MCF 10A (cell line): ENCODE measurements around the gene FBLN1. TPM values are rescaled to one million over a fixed set of nuclear protein-coding genes. Genes with fewer than 3 reads are reported as not detected.
"Not testable (repeated sequence)": the region's sequence is repeated elsewhere in the genome, so short reads cannot be mapped to it uniquely, and the experiment has no call there.

ENCODE experiments used
- BruUV-seq: library from RNA; stranded (reverse); fragments of 400-500 nt; replicated peaks from 2 replicates; lab custom pipeline; 2021; lab: Mats Ljungman, UMichigan
- CTCF ChIA-PET: fragments of 300-600 bp; sonication (Branson Sonifier 250); formaldehyde crosslinking; extraction: SDS; loops from one replicate; lab custom pipeline; 2021; ENCODE audit warnings: antibody characterized with exemption, inconsistent platforms; lab: Yijun Ruan, JAX
- POLR2A ChIA-PET: fragments of 300-600, 350-650 bp; sonication (Branson Sonifier 250); formaldehyde crosslinking; extraction: SDS; loops from one replicate; lab custom pipeline; 2020; ENCODE audit warnings: antibody characterized with exemption, inconsistent platforms; lab: Yijun Ruan, JAX
- DNase-seq: peaks from one replicate; pipeline ENCODE4 v3.0.0-alpha.2; 2018; ENCODE audit not compliant: unreplicated experiment
- H3K27ac Mint-ChIP-seq: one replicate; pipeline ENCODE4 v1.8.0; 2022; ENCODE audit warnings: mild to moderate bottlenecking, low read depth, mixed read lengths; ENCODE audit not compliant: unreplicated experiment
- H3K27me3 Mint-ChIP-seq: one replicate; pipeline ENCODE4 v1.8.0; 2022; ENCODE audit warnings: mixed read lengths; ENCODE audit not compliant: insufficient read depth, unreplicated experiment
- H3K36me3 Mint-ChIP-seq: one replicate; pipeline ENCODE4 v1.8.0; 2022; ENCODE audit warnings: mild to moderate bottlenecking, moderate library complexity, mixed read lengths; ENCODE audit not compliant: insufficient read depth, unreplicated experiment
- H3K4me1 Mint-ChIP-seq: one replicate; pipeline ENCODE4 v1.8.0; 2022; ENCODE audit warnings: mixed read lengths; ENCODE audit not compliant: insufficient read depth, unreplicated experiment
- H3K4me3 Mint-ChIP-seq: one replicate; pipeline ENCODE4 v1.8.0; 2022; ENCODE audit warnings: mild to moderate bottlenecking, moderate library complexity, mixed read lengths; ENCODE audit not compliant: unreplicated experiment
- H3K9me3 Mint-ChIP-seq: one replicate; pipeline ENCODE4 v1.8.0; 2022; ENCODE audit warnings: mixed read lengths; ENCODE audit not compliant: unreplicated experiment
- intact Hi-C: fragments of 100-400 bp; cut with micrococcal nuclease; formaldehyde crosslinking; loops from 2 replicates; pipeline ENCODE4 v1.14.1; 2022
- total RNA-seq: library from RNA; stranded (reverse); gene quantifications from 2 replicates; pipeline ENCODE4 v1.2.3, GENCODE V29; 2022
- TF ChIP-seq, protein P1 (sequence below): fragments of 200-600 bp; IDR thresholded peaks from one replicate; pipeline ENCODE4 v1.8.0; 2022; ENCODE audit warnings: antibody characterized with exemption, mild to moderate bottlenecking; ENCODE audit not compliant: unreplicated experiment

FBLN1 gene
- total RNA-seq, 1 experiment from 2014 or later, result 110 TPM

GRCh38 chr22:45587638-45588505, 85.2 kb downstream of the FBLN1 start:
- peaks cover 14% of the 10 kb centered on the region for H3K36me3 Mint-ChIP-seq
- no peak for DNase-seq
- no peak overlapping the region for H3K4me3 Mint-ChIP-seq
- no peaks in the 10 kb centered on the region for H3K27me3 Mint-ChIP-seq
- intact Hi-C loops, result no loop called here
- no TSS peak for BruUV-seq
- peaks cover 6% of the 10 kb centered on the region for H3K4me1 Mint-ChIP-seq
- CTCF ChIA-PET, result interaction anchor here (0.9 kb wide), 1 partner anchor 10 kb away, joined by 4 read pairs; no protein-coding TSS in a partner anchor
- TF ChIP-seq, protein P1, sequence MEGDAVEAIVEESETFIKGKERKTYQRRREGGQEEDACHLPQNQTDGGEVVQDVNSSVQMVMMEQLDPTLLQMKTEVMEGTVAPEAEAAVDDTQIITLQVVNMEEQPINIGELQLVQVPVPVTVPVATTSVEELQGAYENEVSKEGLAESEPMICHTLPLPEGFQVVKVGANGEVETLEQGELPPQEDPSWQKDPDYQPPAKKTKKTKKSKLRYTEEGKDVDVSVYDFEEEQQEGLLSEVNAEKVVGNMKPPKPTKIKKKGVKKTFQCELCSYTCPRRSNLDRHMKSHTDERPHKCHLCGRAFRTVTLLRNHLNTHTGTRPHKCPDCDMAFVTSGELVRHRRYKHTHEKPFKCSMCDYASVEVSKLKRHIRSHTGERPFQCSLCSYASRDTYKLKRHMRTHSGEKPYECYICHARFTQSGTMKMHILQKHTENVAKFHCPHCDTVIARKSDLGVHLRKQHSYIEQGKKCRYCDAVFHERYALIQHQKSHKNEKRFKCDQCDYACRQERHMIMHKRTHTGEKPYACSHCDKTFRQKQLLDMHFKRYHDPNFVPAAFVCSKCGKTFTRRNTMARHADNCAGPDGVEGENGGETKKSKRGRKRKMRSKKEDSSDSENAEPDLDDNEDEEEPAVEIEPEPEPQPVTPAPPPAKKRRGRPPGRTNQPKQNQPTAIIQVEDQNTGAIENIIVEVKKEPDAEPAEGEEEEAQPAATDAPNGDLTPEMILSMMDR, result no peak
- POLR2A ChIA-PET, result no interaction called here
- no peaks in the 10 kb centered on the region for H3K9me3 Mint-ChIP-seq
- H3K27ac Mint-ChIP-seq, result no peak overlapping the region

GRCh38 chr22:45589556-45589955, 86.9 kb downstream of the FBLN1 start:
- H3K4me1 Mint-ChIP-seq, result peaks cover 6% of the 10 kb centered on the region
- H3K9me3 Mint-ChIP-seq, result peaks cover 4% of the 10 kb centered on the region
- POLR2A ChIA-PET, result no interaction called here
- H3K27me3 Mint-ChIP-seq, result no peaks in the 10 kb centered on the region
- CTCF ChIA-PET, result interaction anchor here (1.1 kb wide), 1 partner anchor 274 kb away, joined by 3 read pairs; no protein-coding TSS in a partner anchor
- BruUV-seq, result no TSS peak
- intact Hi-C loops, result no loop called here
- peaks cover 25% of the 10 kb centered on the region for H3K36me3 Mint-ChIP-seq
- no peak overlapping the region for H3K4me3 Mint-ChIP-seq
- TF ChIP-seq, protein P1, result no peak
- no peak overlapping the region for H3K27ac Mint-ChIP-seq
- DNase-seq, result no peak

GRCh38 chr22:45590262-45590661, 87.6 kb downstream of the FBLN1 start:
- peaks cover 8% of the 10 kb centered on the region for H3K9me3 Mint-ChIP-seq
- CTCF ChIA-PET, result interaction anchor here (1.1 kb wide), 1 partner anchor 273 kb away, joined by 3 read pairs; no protein-coding TSS in a partner anchor
- no peak overlapping the region for H3K27ac Mint-ChIP-seq
- no peak overlapping the region for H3K4me3 Mint-ChIP-seq
- no peaks in the 10 kb centered on the region for H3K27me3 Mint-ChIP-seq
- peaks cover 25% of the 10 kb centered on the region for H3K36me3 Mint-ChIP-seq
- TF ChIP-seq, protein P1, result no peak
- H3K4me1 Mint-ChIP-seq, result peaks cover 6% of the 10 kb centered on the region
- DNase-seq, result no peak
- no TSS peak for BruUV-seq
- intact Hi-C loops, result no loop called here
- POLR2A ChIA-PET, result interaction anchor here (1.0 kb wide), 1 partner anchor 25 kb away, joined by 3 read pairs; no protein-coding TSS in a partner anchor

GRCh38 chr22:45591633-45592213, 89.0 kb downstream of the FBLN1 start:
- DNase-seq, BruUV-seq, H3K4me3 Mint-ChIP-seq, H3K4me1 Mint-ChIP-seq, intact Hi-C loops, H3K27ac Mint-ChIP-seq, H3K9me3 Mint-ChIP-seq, H3K27me3 Mint-ChIP-seq: not testable (repeated sequence)
- peaks cover 25% of the 10 kb centered on the region for H3K36me3 Mint-ChIP-seq
- POLR2A ChIA-PET, result interaction anchor here (1.0 to 1.4 kb wide), 2 partner anchors 24 to 46 kb away, joined by 3 to 5 read pairs; no protein-coding TSS in a partner anchor
- CTCF ChIA-PET, result interaction anchor here (0.6 to 1.2 kb wide), 2 partner anchors 14 to 398 kb away, joined by 3 to 5 read pairs; no protein-coding TSS in a partner anchor
